NCI-H82 treated with DMSO at 0.1 percent for 48 hours (cell line): ENCODE results near the gene MYO3A.

ENCODE experiments used
- DNase-seq: peaks from one replicate; lab custom pipeline; 2025; ENCODE audit not compliant: unreplicated experiment; lab: John Stamatoyannopoulos, UW

The MYO3A gene

DNA sequence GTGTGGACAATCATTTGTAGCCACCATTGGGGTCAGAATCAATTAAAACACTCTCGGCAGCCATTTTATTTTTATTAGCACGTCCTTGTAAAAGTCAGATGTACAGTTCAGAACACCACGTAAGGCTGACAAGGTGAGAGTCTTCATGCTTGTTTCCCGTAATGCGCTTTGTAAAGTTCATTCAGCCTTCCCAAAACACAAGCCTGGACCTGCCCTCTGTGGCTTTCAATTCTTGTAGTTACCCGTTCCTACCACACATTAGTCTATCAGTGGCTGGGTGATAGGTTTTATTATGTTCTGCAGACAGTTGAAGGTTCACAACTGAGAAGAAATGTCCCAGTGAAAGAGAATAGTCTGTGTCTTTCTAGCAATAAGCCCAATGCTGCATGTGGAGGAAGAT lies 317.9 kb downstream of the MYO3A start:
- no peak for DNase-seq

DNA sequence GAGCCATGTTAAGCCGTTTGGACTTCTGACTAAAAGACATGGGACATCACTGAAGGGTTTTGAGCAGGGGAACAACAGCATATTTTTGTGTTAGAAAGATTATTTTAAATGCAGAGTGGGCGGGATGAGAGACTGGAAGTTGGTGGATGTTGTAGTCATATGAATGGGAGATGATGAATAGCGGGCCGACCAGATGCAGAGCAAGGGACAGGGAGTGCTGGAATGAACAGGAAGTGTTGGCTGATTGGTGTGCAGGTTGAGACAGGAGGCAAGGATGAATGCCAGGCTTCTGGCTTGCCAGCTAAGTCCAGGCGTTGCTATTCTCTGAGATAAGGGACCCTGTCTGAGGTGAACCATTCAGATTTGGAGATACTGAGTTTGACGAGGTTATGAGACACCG lies 320.6 kb downstream of the MYO3A start:
- DNase-seq = no peak

DNA sequence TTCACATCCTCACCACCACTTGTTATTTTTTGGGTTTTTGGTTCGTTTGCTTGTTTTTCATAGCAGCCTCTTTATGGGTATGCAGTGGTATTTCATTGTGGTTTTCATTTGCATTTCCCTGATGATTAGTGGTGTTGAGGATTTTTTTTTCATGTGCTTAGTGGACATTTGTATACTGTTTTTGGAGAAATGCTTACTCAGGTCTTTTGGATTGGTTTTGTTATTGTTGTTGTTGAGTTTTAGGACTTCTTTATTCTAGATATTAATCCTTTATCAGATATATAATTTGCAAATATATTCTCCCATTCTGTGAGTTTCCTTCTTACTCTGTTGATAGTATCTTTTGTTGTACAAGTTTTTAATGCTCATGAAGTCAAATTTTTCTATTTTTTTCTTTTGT lies 325.3 kb downstream of the MYO3A start:
- no peak for DNase-seq
